Brain microvascular endothelial cell (primary cell): ENCODE measurements around the gene FNDC3B.

ENCODE experiments used
- DNase-seq: peaks from one replicate; pipeline ENCODE4 v3.0.0-alpha.2; 2020
- H3K27ac ChIP-seq: fragments of 250-450 bp; sonication (Bioruptor Pico); 2 replicates; pipeline ENCODE4 v1.5.1; 2020; ENCODE audit warnings: mild to moderate bottlenecking, moderate library complexity
- H3K27me3 ChIP-seq: fragments of 250-450 bp; sonication (Bioruptor Pico); replicated peaks from 2 replicates; pipeline ENCODE4 v1.5.1; 2020; ENCODE audit warnings: mild to moderate bottlenecking
- H3K36me3 ChIP-seq: fragments of 250-450 bp; sonication (Bioruptor Pico); replicated peaks from 2 replicates; pipeline ENCODE4 v1.5.1; 2020; ENCODE audit warnings: mild to moderate bottlenecking
- H3K4me3 ChIP-seq: 2 replicates; pipeline ENCODE4 v1.5.1; 2011; ENCODE audit warnings: low read depth, mild to moderate bottlenecking, control low read depth, low read length, moderate library complexity
- in situ Hi-C: cut with HindIII; loops from 2 replicates; pipeline ENCODE4 v1.10.0; 2017; ENCODE audit warnings: low sequenced_read_pairs, low pct_ligation_motif_present
- TF ChIP-seq, protein P1 (sequence below): IDR thresholded peaks from 2 replicates; pipeline ENCODE4 v1.5.1; 2011; ENCODE audit warnings: low read depth, mild to moderate bottlenecking, moderate library complexity, low read length, control low read depth, inconsistent platforms; ENCODE audit errors: missing control alignments

The FNDC3B gene

DNA sequence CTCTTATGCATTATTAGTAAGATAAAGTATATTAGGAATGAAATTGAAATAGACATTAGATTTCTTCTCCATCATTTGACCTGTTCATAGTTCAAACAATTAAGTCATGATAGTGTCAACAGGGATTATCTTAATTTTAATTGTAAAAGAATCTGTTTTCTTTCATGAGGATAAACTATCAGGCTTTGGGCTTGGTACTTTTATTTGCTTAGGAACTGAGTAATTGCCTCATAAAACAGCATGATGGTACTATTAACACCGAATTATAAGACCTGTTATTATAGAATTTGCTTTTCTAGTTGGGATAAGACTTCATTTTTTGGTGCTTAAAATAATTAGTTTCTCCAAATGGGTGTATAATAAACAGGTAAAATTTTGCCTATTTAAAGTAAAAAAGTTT, 71.8 kb downstream of the FNDC3B start:
- no peak for DNase-seq
- TF ChIP-seq, protein P1, sequence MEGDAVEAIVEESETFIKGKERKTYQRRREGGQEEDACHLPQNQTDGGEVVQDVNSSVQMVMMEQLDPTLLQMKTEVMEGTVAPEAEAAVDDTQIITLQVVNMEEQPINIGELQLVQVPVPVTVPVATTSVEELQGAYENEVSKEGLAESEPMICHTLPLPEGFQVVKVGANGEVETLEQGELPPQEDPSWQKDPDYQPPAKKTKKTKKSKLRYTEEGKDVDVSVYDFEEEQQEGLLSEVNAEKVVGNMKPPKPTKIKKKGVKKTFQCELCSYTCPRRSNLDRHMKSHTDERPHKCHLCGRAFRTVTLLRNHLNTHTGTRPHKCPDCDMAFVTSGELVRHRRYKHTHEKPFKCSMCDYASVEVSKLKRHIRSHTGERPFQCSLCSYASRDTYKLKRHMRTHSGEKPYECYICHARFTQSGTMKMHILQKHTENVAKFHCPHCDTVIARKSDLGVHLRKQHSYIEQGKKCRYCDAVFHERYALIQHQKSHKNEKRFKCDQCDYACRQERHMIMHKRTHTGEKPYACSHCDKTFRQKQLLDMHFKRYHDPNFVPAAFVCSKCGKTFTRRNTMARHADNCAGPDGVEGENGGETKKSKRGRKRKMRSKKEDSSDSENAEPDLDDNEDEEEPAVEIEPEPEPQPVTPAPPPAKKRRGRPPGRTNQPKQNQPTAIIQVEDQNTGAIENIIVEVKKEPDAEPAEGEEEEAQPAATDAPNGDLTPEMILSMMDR = no peak
- in situ Hi-C loops = no loop called here

GRCh38 chr3:172112078-172112733, 72.8 kb downstream of the FNDC3B start:
- in situ Hi-C loops = no loop called here
- H3K4me3 ChIP-seq = no peak overlapping the region
- DNase-seq = no peak
- no peaks in the 10 kb centered on the region for H3K27me3 ChIP-seq
- TF ChIP-seq, protein P1 = no peak
- H3K27ac ChIP-seq = no peak overlapping the region
- peaks cover 52% of the 10 kb centered on the region for H3K36me3 ChIP-seq

More for the DNA sequence above, 71.8 kb downstream of the FNDC3B start:
- no peak overlapping the region for H3K27ac ChIP-seq
- H3K4me3 ChIP-seq = no peak overlapping the region
- no peaks in the 10 kb centered on the region for H3K27me3 ChIP-seq
- H3K36me3 ChIP-seq = peaks cover 44% of the 10 kb centered on the region

- no peak overlapping the region for H3K4me3 ChIP-seq
- DNase-seq = no peak
- H3K27ac ChIP-seq = no peak overlapping the region
- H3K27me3 ChIP-seq = no peaks in the 10 kb centered on the region
- TF ChIP-seq, protein P1 = no peak
- H3K36me3 ChIP-seq = peaks cover 49% of the 10 kb centered on the region
- in situ Hi-C loops = no loop called here
Observed at GRCh38 chr3:172112734-172113120, 73.3 kb downstream of the FNDC3B start.

DNA sequence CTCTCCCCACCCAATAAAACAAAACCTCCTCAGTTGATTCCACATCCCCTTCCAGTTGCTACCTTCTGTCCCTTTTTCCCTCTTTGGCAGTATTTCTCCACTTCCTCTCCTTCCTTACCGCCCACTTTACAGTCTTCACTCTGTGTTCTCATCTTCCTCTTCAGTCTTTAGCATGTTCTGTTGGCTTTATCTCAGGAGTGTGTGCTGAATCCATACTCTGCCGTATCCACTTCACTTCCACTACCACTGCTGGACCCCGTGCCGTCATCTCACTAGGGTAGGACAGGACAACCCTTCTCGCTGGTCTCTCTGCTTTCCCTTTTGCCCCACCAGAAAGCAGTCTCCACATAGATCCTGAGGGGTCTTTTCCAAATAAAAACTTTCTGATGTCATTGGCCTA, 74.3 kb downstream of the FNDC3B start:
- TF ChIP-seq, protein P1 = no peak
- Histone ChIP-seq H3K27me3 (no peaks in the 10 kb centered on the region), H3K27ac (no peak overlapping the region), H3K36me3 (peaks cover 51% of the 10 kb centered on the region), H3K4me3 (no peak overlapping the region)
- in situ Hi-C loops = no loop called here
- no peak for DNase-seq

- DNase-seq = no peak
- TF ChIP-seq, protein P1 = no peak
- no peaks in the 10 kb centered on the region for H3K27me3 ChIP-seq
- peaks cover 56% of the 10 kb centered on the region for H3K36me3 ChIP-seq
- H3K27ac ChIP-seq = no peak overlapping the region
- in situ Hi-C loops = no loop called here
- no peak overlapping the region for H3K4me3 ChIP-seq
Observed at GRCh38 chr3:172115059-172115458, 75.7 kb downstream of the FNDC3B start.

GRCh38 chr3:172115787-172116186, 76.4 kb downstream of the FNDC3B start:
- Histone ChIP-seq H3K27ac (no peak overlapping the region), H3K36me3 (peaks cover 59% of the 10 kb centered on the region), H3K27me3 (no peaks in the 10 kb centered on the region), H3K4me3 (no peak overlapping the region)
- in situ Hi-C loops = no loop called here
- DNase-seq = no peak
- TF ChIP-seq, protein P1 = no peak
